ENCODE data around the gene MCF2L2. TPM values are rescaled to one million over a fixed set of nuclear protein-coding genes. Genes with fewer than 3 reads are reported as not detected.

MCF2L2 gene
- total and polyA plus RNA-seq, 2 of the 13 experiments (the other 11 are each of a cell fraction or from before 2014, with no cell fraction given): not detected

GRCh38 chr3:183208800-183209199 is 219.6 kb downstream of the MCF2L2 start (continued):
- TF ChIP-seq SRY (CRISPR knock-in tag; IDR thresholded peaks at IDR 0.05) (no peak), NR2F1 (CRISPR knock-in tag; IDR thresholded peaks at IDR 0.05) (no peak), ZFX (CRISPR knock-in tag; IDR thresholded peaks at IDR 0.05; ENCODE audit: low read depth) (no peak), KAT7 (CRISPR knock-in tag; IDR thresholded peaks at IDR 0.05; ENCODE audit: borderline replicate concordance) (no peak), KLF13 (CRISPR knock-in tag; IDR thresholded peaks at IDR 0.05) (no peak), NFE2L1 (CRISPR knock-in tag; IDR thresholded peaks at IDR 0.05; ENCODE audit: borderline replicate concordance) (no peak)

GRCh38 chr3:183208260-183208659 is 220.2 kb downstream of the MCF2L2 start:
- H3K27me3 ChIP-seq (ENCODE audit: control insufficient read depth in 1 of 2, insufficient read depth in 2 of 2, low read length in 2 of 2): 0 out of 5 replicates have a peak, but pooled peaks cover 0 to 6% of the 10 kb centered on the region in 2 experiments
- intact Hi-C loops (cut with micrococcal nuclease; ENCODE audit: unreplicated experiment): no loop called here
- FAIRE-seq (no peak), DNase-seq (ENCODE audit: low spot score) (no peak), ATAC-seq (no peak)
- H3K4me1 ChIP-seq (ENCODE audit: insufficient read depth, low read length): peaks cover 16% of the 10 kb centered on the region
- CTCF ChIA-PET (ENCODE audit: low intra/inter-chr PET ratio, low total read pairs): no interaction called here
- peaks cover 5% of the 10 kb centered on the region; the same call in 1 of the 2 replicates for H3K9me3 ChIP-seq (ENCODE audit: low read length)
- in situ Hi-C loops (cut with HindIII; ENCODE audit: extremely low pct_ligation_motif_present, low pct_unique_long_range_greater_than_20kb): no loop called here
- no peak overlapping the region for H3K4me3 ChIP-seq (replicated peaks in 1 of 3; ENCODE audit: insufficient read depth in 1 of 3, low read depth in 2 of 3, low read length in 3 of 3)
- H3K79me2 ChIP-seq (ENCODE audit: insufficient read depth, low read length): no peaks in the 10 kb centered on the region
- no peaks in the 10 kb centered on the region for H3K36me3 ChIP-seq (replicated peaks in 1 of 2; ENCODE audit: control insufficient read depth in 1 of 2, insufficient read depth in 2 of 2, low read length in 2 of 2)
- no peak overlapping the region for H3K4me2 ChIP-seq (ENCODE audit: low read depth, low read length)
- WGBS (ENCODE audit: low lambda C conversion rate): 19% methylated on average over 2 of the region's 2 CpGs
- BruUV-seq (replicated peaks): no TSS peak
- H2AFZ ChIP-seq (ENCODE audit: low read length): no peak overlapping the region
- H4K20me1 ChIP-seq (ENCODE audit: insufficient read depth, low read length): no peaks in the 10 kb centered on the region
- no peak overlapping the region for H3K9ac ChIP-seq (ENCODE audit: insufficient read depth, low read depth, low read length)
- POLR2A ChIA-PET: no interaction called here
- no peak overlapping the region for H3K27ac ChIP-seq (ENCODE audit: extremely low read length, insufficient read depth, low read length)
- TF ChIP-seq ATF6 (CRISPR knock-in tag; conservative IDR thresholded peaks at IDR 0.05) (no peak), ZHX2 (IDR thresholded peaks at IDR 0.05; ENCODE audit: low read depth) (no peak), ZHX2 (CRISPR knock-in tag; IDR thresholded peaks at IDR 0.05; ENCODE audit: borderline replicate concordance) (no peak), ZNF710 (CRISPR knock-in tag; IDR thresholded peaks at IDR 0.05; ENCODE audit: borderline replicate concordance) (no peak)

Measured in HepG2 (cell line).